HepG2 (cell line): Measurements from ENCODE around the gene CPEB3. TPM values are rescaled to one million over a fixed set of nuclear protein-coding genes. Genes with fewer than 3 reads are reported as not detected.

ENCODE experiments used
- HMG20B ChIP-seq: conservative IDR thresholded peaks from 2 replicates; pipeline ENCODE4 v1.6.1; 2016; ENCODE audit warnings: missing genetic modification reagents, missing compliant biosample characterization
- HOXA5 ChIP-seq: sonication (generic); formaldehyde crosslinking; IDR thresholded peaks from 2 replicates; pipeline ENCODE4 v1.4.0; 2020; ENCODE audit warnings: missing genetic modification reagents
- IKZF4 ChIP-seq: sonication (generic); formaldehyde crosslinking; IDR thresholded peaks from 2 replicates; pipeline ENCODE4 v1.5.1; 2020; ENCODE audit warnings: borderline replicate concordance, mild to moderate bottlenecking, low read depth, missing genetic modification reagents; ENCODE audit errors: not compliant biosample characterization
- MAFF ChIP-seq: IDR thresholded peaks from 2 replicates; pipeline ENCODE4 v1.6.1; 2011; ENCODE audit warnings: low read depth, low read length, improper control_type of control experiment
- MED1 ChIP-seq: sonication (generic); formaldehyde crosslinking; IDR thresholded peaks from 2 replicates; pipeline ENCODE4 v1.4.0; 2020; ENCODE audit warnings: missing genetic modification reagents
- PHF21A ChIP-seq: sonication (generic); formaldehyde crosslinking; IDR thresholded peaks from 2 replicates; pipeline ENCODE4 v1.5.0; 2020; ENCODE audit warnings: mild to moderate bottlenecking, missing genetic modification reagents
- PLRG1 ChIP-seq: fragments of 450-650 bp; conservative IDR thresholded peaks from 2 replicates; pipeline ENCODE4 v1.6.1; 2016
- RFX1 ChIP-seq: fragments of 450-650 bp; IDR thresholded peaks from 2 replicates; pipeline ENCODE4 v1.6.1; 2017
- SNRNP70 ChIP-seq: fragments of 200-400 bp; formaldehyde crosslinking; IDR thresholded peaks from 2 replicates; pipeline ENCODE4 v1.6.1; 2017; ENCODE audit warnings: mild to moderate bottlenecking, low read depth, low read length, moderate library complexity
- YY1 ChIP-seq: IDR thresholded peaks from 2 replicates; pipeline ENCODE4 v1.6.1; 2011; ENCODE audit warnings: low read length, low read depth, moderate library complexity, mild to moderate bottlenecking; ENCODE audit not compliant: insufficient read depth, insufficient replicate concordance
- ZNF329 ChIP-seq: sonication (generic); formaldehyde crosslinking; IDR thresholded peaks from 2 replicates; pipeline ENCODE4 v1.9.0; 2021; ENCODE audit warnings: low read depth, mild to moderate bottlenecking, missing genetic modification reagents
- ZNF367 ChIP-seq: sonication (generic); formaldehyde crosslinking; IDR thresholded peaks from 2 replicates; pipeline ENCODE4 v1.4.0; 2020; ENCODE audit warnings: missing genetic modification reagents, borderline replicate concordance
- ZNF432 ChIP-seq: sonication (generic); formaldehyde crosslinking; IDR thresholded peaks from 2 replicates; pipeline ENCODE4 v1.5.0; 2020; ENCODE audit warnings: missing genetic modification reagents, mild to moderate bottlenecking, borderline replicate concordance
- ZNF589 ChIP-seq: sonication (generic); formaldehyde crosslinking; conservative IDR thresholded peaks from 2 replicates; pipeline ENCODE4 v1.8.0; 2022; ENCODE audit warnings: mild to moderate bottlenecking, moderate library complexity, missing genetic modification reagents
- ZNF83 ChIP-seq: sonication (generic); formaldehyde crosslinking; IDR thresholded peaks from 2 replicates; pipeline ENCODE4 v1.4.0; 2020; ENCODE audit warnings: missing genetic modification reagents, mild to moderate bottlenecking, borderline replicate concordance
- polyA plus RNA-seq, 8 experiments: library from polyadenylated mRNA; depleted of rRNA in 3 of 8; stranded (reverse) in 7 of 8; unstranded in 1 of 8; fragments of >200 nt; fragmentation: Illumina TruSeq in 4 of 8; extraction: Trizol in 4 of 8; gene quantifications; 2 replicates each; pipeline versions ENCODE4 v1.2.1 to v1.2.3, GENCODE V29; 2011 to 2016; ENCODE audit warnings: low read depth in 4 of 8, missing spikeins in 1 of 8, mixed read lengths in 1 of 8; ENCODE audit not compliant: insufficient read depth in 1 of 8
- total RNA-seq, 5 experiments: library from RNA; depleted of rRNA; stranded (reverse); fragments of >200 nt; fragmentation: Illumina TruSeq; extraction: Trizol; gene quantifications; 2 replicates each; pipeline ENCODE4 v1.2.3, GENCODE V29; 2016; ENCODE audit warnings: low read depth in 1 of 5
- TF ChIP-seq, protein P1 (sequence below): fragments of 450-650 bp; IDR thresholded peaks from 2 replicates; pipeline ENCODE4 v1.6.1; 2017; ENCODE audit warnings: mild to moderate bottlenecking
- TF ChIP-seq, protein P2 (sequence below): sonication (generic); formaldehyde crosslinking; IDR thresholded peaks from 2 replicates; pipeline ENCODE4 v1.4.0; 2020; ENCODE audit warnings: mild to moderate bottlenecking, missing genetic modification reagents
- TF ChIP-seq, protein P3 (sequence below): sonication (generic); formaldehyde crosslinking; conservative IDR thresholded peaks from 2 replicates; pipeline ENCODE4 v1.4.0; 2020; ENCODE audit warnings: missing genetic modification reagents
- TF ChIP-seq, protein P4 (sequence below): sonication (generic); formaldehyde crosslinking; IDR thresholded peaks from 2 replicates; pipeline ENCODE4 v1.8.0; 2022; ENCODE audit warnings: missing genetic modification reagents, low read depth, mild to moderate bottlenecking, borderline replicate concordance

The CPEB3 gene
- total and polyA plus RNA-seq, 2 of the 13 experiments (the other 11 are each of a cell fraction or from before 2014, with no cell fraction given) = 0.66 to 0.70 TPM

DNA sequence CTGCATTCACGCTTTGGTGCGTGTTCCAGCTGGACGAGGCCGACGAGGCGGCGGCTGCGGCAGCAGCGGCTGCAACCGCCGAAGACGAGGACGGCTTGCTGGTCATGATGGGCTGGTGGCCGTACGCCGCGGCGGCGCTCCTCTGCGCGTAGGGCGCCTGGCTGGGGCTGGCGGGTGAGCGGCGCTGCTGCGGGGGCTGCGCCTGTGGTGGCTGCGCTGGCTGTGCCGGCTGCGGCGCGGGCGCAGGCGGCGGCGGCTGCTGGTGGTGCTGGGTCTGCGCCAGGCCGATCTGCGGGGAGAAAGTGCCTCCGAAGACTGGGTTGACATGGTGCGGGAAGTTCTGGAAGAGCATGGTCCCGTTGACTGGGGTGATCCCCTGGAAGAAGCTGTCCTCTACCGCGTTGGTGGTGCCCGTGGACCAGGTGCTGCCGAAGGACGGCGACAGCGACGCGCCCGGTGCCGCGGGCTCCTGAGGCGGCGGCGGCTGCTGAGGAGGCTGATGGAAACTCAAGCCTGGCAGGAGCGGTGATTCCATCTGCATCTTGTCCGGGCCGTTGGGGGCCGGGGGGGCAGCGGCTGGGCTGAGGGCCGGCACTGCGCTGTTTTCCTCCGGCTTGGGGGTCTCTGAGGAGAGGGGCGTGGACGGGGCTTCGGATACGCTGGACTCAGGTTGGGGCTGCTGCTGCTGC lies 51.1 kb downstream of the CPEB3 start (continued):
- TF ChIP-seq, protein P1, sequence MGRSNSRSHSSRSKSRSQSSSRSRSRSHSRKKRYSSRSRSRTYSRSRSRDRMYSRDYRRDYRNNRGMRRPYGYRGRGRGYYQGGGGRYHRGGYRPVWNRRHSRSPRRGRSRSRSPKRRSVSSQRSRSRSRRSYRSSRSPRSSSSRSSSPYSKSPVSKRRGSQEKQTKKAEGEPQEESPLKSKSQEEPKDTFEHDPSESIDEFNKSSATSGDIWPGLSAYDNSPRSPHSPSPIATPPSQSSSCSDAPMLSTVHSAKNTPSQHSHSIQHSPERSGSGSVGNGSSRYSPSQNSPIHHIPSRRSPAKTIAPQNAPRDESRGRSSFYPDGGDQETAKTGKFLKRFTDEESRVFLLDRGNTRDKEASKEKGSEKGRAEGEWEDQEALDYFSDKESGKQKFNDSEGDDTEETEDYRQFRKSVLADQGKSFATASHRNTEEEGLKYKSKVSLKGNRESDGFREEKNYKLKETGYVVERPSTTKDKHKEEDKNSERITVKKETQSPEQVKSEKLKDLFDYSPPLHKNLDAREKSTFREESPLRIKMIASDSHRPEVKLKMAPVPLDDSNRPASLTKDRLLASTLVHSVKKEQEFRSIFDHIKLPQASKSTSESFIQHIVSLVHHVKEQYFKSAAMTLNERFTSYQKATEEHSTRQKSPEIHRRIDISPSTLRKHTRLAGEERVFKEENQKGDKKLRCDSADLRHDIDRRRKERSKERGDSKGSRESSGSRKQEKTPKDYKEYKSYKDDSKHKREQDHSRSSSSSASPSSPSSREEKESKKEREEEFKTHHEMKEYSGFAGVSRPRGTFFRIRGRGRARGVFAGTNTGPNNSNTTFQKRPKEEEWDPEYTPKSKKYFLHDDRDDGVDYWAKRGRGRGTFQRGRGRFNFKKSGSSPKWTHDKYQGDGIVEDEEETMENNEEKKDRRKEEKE = no peak
- TF ChIP-seq, protein P2, sequence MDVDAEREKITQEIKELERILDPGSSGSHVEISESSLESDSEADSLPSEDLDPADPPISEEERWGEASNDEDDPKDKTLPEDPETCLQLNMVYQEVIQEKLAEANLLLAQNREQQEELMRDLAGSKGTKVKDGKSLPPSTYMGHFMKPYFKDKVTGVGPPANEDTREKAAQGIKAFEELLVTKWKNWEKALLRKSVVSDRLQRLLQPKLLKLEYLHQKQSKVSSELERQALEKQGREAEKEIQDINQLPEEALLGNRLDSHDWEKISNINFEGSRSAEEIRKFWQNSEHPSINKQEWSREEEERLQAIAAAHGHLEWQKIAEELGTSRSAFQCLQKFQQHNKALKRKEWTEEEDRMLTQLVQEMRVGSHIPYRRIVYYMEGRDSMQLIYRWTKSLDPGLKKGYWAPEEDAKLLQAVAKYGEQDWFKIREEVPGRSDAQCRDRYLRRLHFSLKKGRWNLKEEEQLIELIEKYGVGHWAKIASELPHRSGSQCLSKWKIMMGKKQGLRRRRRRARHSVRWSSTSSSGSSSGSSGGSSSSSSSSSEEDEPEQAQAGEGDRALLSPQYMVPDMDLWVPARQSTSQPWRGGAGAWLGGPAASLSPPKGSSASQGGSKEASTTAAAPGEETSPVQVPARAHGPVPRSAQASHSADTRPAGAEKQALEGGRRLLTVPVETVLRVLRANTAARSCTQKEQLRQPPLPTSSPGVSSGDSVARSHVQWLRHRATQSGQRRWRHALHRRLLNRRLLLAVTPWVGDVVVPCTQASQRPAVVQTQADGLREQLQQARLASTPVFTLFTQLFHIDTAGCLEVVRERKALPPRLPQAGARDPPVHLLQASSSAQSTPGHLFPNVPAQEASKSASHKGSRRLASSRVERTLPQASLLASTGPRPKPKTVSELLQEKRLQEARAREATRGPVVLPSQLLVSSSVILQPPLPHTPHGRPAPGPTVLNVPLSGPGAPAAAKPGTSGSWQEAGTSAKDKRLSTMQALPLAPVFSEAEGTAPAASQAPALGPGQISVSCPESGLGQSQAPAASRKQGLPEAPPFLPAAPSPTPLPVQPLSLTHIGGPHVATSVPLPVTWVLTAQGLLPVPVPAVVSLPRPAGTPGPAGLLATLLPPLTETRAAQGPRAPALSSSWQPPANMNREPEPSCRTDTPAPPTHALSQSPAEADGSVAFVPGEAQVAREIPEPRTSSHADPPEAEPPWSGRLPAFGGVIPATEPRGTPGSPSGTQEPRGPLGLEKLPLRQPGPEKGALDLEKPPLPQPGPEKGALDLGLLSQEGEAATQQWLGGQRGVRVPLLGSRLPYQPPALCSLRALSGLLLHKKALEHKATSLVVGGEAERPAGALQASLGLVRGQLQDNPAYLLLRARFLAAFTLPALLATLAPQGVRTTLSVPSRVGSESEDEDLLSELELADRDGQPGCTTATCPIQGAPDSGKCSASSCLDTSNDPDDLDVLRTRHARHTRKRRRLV (CRISPR knock-in tag) = 0 out of 2 replicates have a peak, but pooled peaks have one; percentile 18
- TF ChIP-seq SNRNP70 (no peak), YY1 (no peak), HOXA5 (no peak), MAFF (no peak), ZNF83 (CRISPR knock-in tag) (no peak), ZNF589 (CRISPR knock-in tag) (peak; percentile 74; the same call in 1 of the 2 replicates), HMG20B (no peak), IKZF4 (no peak), ZNF367 (CRISPR knock-in tag) (no peak; the same call in 1 of the 2 replicates), RFX1 (no peak), ZNF329 (CRISPR knock-in tag) (no peak; the same call in 1 of the 2 replicates), ZNF432 (CRISPR knock-in tag) (no peak), PLRG1 (no peak), MED1 (CRISPR knock-in tag) (no peak), PHF21A (no peak)
- TF ChIP-seq, protein P3, sequence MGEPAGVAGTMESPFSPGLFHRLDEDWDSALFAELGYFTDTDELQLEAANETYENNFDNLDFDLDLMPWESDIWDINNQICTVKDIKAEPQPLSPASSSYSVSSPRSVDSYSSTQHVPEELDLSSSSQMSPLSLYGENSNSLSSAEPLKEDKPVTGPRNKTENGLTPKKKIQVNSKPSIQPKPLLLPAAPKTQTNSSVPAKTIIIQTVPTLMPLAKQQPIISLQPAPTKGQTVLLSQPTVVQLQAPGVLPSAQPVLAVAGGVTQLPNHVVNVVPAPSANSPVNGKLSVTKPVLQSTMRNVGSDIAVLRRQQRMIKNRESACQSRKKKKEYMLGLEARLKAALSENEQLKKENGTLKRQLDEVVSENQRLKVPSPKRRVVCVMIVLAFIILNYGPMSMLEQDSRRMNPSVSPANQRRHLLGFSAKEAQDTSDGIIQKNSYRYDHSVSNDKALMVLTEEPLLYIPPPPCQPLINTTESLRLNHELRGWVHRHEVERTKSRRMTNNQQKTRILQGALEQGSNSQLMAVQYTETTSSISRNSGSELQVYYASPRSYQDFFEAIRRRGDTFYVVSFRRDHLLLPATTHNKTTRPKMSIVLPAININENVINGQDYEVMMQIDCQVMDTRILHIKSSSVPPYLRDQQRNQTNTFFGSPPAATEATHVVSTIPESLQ (CRISPR knock-in tag) = no peak
- TF ChIP-seq, protein P4, sequence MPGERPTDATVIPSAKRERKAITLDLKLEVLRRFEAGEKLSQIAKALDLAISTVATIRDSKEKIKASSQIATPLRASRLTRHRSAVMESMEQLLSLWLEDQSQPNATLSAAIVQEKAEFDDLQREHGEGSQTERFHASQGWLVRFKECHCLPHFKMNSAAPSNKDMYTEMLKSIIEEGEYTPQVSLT (CRISPR knock-in tag) = no peak
